ENCODE measurements around the gene MAP4K2.
"Not testable (repeated sequence)": the region's sequence is repeated elsewhere in the genome, so short reads cannot be mapped to it uniquely, and the experiment has no call there.

MAP4K2 gene

GRCh38 chr11:64838600-64839334 is 35.8 kb upstream of the MAP4K2 start:
- DNase-seq (ENCODE audit: low spot score), result no peak

DNA sequence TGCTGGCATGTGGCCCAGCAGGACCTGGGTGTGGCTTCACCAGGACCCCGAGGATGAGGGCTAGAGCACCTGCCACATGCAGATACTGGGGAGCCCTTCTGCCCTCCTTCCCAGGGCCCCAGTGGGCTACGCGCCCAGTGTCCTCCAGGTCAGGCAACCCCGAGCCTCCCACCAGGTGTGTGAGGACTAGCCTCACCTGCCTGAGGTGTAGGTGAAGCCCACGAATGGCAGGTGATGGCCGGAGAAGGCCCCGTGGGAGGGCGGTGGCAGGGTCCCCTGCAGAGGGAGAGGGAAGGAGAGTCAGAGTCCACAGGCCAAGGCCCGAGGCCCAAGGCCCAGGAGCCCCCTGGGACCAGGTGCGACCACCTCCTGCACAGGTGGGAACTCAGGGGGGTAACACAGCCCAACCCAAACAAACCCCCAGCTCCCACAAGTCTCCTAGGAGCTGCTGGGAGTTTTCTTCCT is 34.9 kb upstream of the MAP4K2 start:
- DNase-seq (ENCODE audit: low spot score), result no peak

- DNase-seq (ENCODE audit: low spot score), result no peak
These were observed 33.5 kb upstream of the MAP4K2 start for GRCh38 chr11:64836448-64837072.

DNA sequence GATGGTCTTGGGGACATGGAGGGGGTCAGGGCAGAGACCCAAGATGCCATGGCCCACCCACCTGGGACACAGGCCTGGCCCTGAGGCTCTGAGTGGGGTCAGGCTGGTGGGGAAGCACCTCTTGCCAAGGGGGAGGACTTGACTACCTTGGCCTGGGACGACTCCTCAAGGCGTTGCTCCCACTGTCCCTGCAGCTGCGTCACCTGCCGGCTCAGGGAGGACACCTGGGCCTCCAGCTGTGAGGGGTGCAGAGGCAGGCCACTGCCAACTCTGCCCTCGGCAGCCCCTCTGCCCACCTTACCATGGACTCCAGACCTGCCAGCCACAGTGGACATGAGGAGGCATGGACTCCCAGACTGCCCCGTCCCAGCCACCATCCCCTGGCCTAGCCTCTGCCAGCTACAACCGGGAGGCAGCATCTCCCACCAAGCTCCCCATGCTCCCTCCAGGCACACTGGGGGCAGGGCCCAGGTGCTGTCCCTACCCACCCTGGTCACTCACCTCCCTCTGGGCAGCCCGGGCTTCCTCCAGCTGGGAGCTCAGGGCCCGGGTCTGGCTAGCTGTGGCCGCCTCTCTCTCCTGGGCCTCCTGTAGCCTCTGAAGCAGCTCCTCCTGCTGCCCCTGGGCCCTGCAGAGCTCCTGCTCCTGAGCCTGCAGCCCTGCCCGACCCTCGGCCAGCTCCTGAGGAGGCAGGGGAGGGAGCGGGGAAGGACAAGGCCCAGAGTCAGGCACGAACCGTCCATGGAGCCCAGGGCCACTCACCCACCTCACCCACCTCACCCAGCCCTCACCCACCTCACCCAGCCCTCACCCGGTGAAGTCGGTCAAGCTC is 32.8 kb upstream of the MAP4K2 start:
- DNase-seq (ENCODE audit: low spot score), result no peak

DNA sequence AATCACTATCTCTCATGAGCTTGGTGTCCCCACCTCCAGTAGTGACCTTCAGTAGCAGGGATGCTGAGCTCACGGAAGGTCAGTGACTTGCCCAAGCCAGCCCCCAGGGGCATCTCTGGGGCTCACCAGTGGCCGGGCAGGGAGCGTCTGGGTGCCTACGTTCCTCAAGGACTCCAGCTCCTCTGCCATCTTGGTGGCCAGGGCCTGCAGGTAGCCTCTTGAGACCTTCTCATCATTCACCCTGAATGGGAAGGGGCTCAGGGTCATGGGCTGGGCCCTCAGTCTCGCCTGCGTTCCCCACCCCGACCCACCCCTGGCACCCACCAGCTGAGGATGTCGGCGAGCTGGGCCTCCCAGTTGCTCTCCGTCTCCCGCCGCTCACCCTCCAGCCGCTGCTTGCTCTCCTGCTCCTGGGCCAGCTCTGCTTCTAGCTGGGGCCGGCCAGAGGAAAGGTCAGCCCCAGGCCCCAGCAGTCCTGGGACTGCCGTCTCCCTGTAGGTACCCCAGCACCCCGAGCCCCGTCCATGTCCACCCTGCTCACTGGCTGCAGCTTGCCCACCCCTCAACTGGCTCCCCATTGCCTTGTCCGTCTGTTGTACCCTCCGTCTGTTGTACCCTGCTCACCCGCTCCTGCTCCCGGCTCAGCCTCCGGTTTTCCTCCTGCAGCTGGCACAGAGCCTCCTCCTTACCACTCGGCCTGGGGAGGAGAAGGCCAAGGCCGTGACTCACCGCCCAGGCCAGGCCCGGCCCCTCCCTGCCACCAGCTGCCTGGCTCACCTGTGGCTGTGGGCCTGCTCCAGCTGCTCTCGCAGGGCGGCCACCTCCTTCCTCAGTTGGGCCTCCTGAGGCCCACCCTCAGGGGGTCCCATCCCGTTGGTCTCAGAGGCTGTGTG is 32.0 kb upstream of the MAP4K2 start:
- no peak for DNase-seq (ENCODE audit: low spot score)

DNA sequence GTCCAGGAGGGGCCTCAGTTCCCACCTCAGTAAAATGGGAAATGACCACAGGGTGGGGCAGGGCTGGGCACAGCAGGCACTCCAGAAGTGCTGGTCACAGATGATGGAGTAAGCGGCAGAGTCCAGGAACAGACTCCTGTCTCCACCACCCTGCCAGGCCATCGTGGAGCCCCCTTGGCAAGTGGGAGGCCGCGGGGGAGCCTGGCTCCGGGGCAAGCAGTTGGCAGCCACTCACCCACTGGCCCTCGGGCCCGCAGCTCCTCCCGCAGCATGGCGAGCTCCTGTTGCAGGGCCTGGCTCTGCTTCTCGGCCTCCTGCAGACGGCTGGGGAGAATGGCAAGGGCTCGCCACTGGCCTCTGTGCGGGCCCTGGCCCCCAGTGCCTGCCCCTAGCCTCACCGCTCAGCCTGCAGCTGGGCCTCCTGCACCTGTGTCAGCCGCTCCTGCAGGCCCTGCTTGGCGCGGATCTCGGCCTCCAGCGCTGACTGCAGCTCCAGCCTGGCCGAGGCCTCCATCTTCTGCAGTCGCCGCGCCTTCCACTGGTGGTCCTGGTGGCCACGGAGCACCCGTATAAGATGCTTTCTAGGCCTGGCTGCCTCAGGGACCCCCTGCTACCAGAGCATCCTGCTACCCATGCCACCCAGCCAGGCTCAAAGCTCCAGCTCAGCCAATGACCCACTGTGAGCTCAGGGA is 31.2 kb upstream of the MAP4K2 start:
- DNase-seq (ENCODE audit: low spot score), result no peak

- DNase-seq (ENCODE audit: low spot score), result no peak
These were observed 30.5 kb upstream of the MAP4K2 start for GRCh38 chr11:64833509-64833908.

GRCh38 chr11:64833198-64833502 is 30.1 kb upstream of the MAP4K2 start:
- DNase-seq (ENCODE audit: low spot score), result no peak

DNA sequence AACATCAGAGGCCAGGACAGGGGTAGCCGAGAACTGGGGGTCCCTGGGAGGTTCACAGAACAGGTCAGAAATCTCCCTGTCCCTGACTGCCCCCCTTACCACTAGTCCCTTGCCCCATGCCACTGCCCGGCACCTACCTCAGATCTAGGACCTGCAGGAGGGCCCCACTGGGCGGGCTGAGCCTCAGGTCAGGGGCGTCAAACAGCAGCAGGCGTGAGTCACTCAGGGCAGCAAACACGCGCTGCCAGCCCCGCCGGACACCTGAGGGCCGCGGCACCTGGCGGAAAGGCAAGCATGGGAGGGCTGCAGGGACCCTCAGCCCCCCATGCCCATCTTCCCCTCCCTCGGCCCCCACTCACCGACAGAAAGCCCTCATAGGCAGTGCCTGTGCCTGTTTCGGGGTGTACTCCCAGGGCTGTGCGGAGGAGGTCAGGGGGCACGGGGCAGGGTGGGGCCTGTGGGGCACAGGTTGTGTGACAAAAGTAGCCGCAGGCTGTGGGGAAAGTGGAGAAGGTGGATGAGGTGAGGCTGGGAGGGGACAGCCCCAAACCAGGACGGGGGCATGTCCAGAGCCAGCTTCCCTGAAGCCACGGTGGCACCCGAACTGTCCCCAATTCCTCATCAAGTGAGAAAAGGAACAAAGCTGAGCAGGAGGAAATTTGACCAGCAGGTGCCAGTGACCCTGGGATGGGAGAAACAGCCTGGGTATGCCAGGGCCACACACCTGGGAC is 29.6 kb upstream of the MAP4K2 start:
- DNase-seq (ENCODE audit: low spot score), result no peak

- no peak for DNase-seq (ENCODE audit: low spot score)
These were observed 28.4 kb upstream of the MAP4K2 start for GRCh38 chr11:64831411-64831891.

DNA sequence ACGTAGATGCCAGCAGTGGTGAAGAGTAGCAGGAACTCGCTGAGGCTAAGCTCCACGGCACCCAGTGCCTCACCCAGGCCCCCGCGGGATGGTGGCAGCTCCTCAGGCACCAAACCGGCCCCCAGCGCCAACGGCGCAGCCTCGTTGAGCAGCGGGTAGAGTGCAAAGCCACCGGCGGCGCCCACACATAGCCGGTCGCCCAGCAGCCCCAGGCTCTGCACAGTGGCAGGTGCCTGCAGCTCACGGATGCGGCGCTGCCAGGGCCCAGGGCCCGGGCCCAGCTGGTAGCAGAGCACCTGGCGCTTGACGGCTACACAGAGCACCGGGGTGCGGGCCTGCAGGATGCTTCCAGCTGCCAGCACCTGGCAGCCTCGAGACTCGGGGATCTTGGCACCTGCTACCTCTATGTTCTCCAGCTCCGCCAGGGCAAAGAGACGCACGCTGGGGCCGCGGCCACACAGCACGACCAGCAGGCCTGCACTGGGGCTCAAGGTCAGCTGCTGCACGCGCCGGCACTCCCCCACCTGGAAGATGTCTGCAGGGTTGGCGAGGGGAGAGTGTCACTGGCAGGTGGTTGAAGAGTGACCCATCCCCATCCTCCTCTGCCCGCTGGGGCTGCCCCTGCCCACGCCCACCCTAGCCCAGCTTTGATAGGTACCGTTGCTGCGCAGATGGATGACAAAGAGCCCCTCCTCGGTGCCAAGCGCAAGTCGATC is 26.7 kb upstream of the MAP4K2 start:
- no peak for DNase-seq (ENCODE audit: low spot score)

DNA sequence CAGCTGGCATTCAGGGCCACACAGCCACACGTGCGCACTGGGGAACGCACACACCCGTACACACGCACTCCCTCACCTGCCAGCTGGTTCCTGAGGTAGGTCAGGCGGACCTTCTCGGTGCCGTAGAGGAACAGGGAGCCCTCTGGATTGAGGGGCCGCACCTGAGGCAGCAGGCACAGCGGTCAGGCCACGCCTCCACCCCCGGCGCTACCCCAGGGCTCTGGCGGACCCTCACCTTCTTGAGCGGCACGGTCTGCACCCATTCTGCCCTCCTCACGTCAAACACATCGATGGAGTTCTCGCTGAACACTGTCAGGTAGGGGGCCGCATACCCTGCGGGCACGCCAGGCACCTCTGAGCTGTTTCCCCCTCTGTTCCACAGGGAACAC is 24.4 kb upstream of the MAP4K2 start:
- no peak for DNase-seq (ENCODE audit: low spot score)

GRCh38 chr11:64826578-64827450 is 23.8 kb upstream of the MAP4K2 start:
- no peak for DNase-seq (ENCODE audit: low spot score)

DNA sequence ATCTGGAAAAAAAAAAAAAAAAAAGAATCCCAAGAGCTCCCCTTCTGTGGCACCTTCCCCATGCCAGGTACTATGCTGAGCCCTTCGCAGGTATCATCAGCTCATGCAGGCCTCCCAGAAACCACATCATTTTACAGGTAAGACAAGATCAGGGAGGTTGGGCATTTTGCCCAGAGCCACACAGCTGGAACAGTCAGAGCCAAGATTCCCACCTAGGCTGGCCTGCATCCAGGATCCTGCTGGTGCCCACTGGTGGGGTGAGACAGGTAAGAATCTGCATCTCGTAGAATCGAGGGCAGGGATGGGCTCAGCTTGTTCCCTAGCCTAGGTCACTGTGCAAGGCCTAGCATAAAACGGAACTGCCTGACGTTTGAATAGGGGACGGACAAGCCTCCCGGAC is 23.0 kb upstream of the MAP4K2 start:
- no peak for DNase-seq (ENCODE audit: low spot score)

DNA sequence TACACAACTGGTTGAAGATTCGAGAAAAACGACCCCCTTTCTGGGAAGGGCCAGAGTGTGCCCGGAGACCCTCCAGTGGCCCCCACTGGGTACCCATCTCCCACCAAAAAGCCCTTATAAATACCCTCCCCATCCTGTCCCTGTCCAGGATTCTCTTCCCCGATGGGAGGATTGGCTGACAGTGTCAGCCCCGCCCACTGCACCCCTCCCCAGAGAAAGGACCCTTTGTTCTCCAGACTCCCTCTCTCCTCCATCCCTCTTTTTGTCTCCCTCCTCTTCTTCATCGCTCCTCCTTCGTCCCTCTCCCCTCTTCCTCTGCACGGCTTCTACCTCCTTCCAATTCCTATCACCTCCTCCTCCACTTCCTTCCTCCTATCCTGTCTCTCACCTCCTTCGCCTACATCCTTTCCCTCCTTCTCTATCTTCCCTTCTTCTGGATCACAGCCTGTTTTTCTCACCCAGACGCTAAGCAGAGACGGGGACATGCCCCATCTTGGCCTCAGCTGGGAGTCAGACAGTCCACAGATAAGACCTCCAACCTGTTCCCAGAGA is 20.6 kb upstream of the MAP4K2 start:
- DNase-seq (ENCODE audit: low spot score), result no peak

GRCh38 chr11:64817476-64817875 is 14.5 kb upstream of the MAP4K2 start:
- DNase-seq (ENCODE audit: low spot score), result no peak

DNA sequence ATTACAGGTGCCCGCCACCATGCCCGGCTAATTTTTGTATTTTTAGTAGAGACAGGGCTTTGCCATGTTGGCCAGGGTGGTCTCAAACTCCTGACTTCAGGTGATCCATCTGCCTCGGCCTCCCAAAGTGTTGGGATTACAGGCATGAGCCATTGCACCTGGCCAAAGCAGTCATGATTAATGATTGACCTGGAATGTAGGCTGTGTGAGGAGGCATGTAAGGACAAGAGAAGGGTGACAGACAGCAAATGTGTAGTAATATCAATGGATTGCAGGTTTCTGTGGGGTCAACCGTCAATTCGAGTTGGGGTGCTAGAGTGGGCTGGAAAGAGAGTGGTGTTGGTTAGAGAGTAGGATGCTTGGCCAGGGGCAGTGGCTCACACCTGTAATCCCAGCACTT is 12.4 kb upstream of the MAP4K2 start:
- not testable (repeated sequence) for DNase-seq (ENCODE audit: low spot score)

GRCh38 chr11:64814712-64815187 is 11.7 kb upstream of the MAP4K2 start:
- DNase-seq (ENCODE audit: low spot score), result no peak

Measured in pons (tissue), 1 donor.